MM.1S (cell line): ENCODE data around the gene KRTAP4-16.
"Not testable (repeated sequence)": the region's sequence is repeated elsewhere in the genome, so short reads cannot be mapped to it uniquely, and the experiment has no call there.

Experiments used
- DNase-seq: peaks from one replicate; pipeline ENCODE4 v3.0.0-alpha.2; 2015
- H2AFZ ChIP-seq: fragments of 300-600 bp; sonication (generic); 2 replicates; pipeline ENCODE4 v1.6.0; 2016; ENCODE audit warnings: antibody characterized with exemption, low read length
- H3F3A ChIP-seq: fragments of 300-600 bp; sonication (generic); 2 replicates; pipeline ENCODE4 v1.6.1; 2016; ENCODE audit warnings: mild to moderate bottlenecking, antibody characterized with exemption, low read length, moderate library complexity, mixed read lengths; ENCODE audit not compliant: insufficient read depth
- H3K27ac ChIP-seq: fragments of 300-600 bp; sonication (generic); 2 replicates; pipeline ENCODE4 v1.5.1; 2016; ENCODE audit warnings: mild to moderate bottlenecking, low read length
- H3K27me3 ChIP-seq: fragments of 300-600 bp; sonication (generic); replicated peaks from 2 replicates; pipeline ENCODE4 v1.6.0; 2016; ENCODE audit warnings: low read length; ENCODE audit not compliant: insufficient read depth
- H3K36me3 ChIP-seq: fragments of 300-600 bp; sonication (generic); replicated peaks from 2 replicates; pipeline ENCODE4 v1.6.1; 2016; ENCODE audit warnings: mild to moderate bottlenecking, low read length, mixed read lengths; ENCODE audit not compliant: insufficient read depth
- H3K4me1 ChIP-seq: fragments of 300-600 bp; sonication (generic); 2 replicates; pipeline ENCODE4 v1.6.1; 2016; ENCODE audit warnings: low read length, mixed read lengths
- H3K4me2 ChIP-seq: fragments of 300-600 bp; sonication (generic); 2 replicates; pipeline ENCODE4 v1.6.0; 2016; ENCODE audit warnings: low read depth, low read length
- H3K4me3 ChIP-seq: fragments of 300-600 bp; sonication (generic); 2 replicates; pipeline ENCODE4 v1.5.1; 2016; ENCODE audit warnings: low read length, mixed read lengths
- H3K79me2 ChIP-seq: fragments of 300-600 bp; sonication (generic); 2 replicates; pipeline ENCODE4 v1.6.1; 2016; ENCODE audit warnings: mixed run types, low read length, mixed read lengths
- H3K9ac ChIP-seq: fragments of 300-600 bp; sonication (generic); 2 replicates; pipeline ENCODE4 v1.6.1; 2016; ENCODE audit warnings: low read length, mixed read lengths
- H3K9me2 ChIP-seq: fragments of 300-600 bp; sonication (generic); replicated peaks from 2 replicates; pipeline ENCODE4 v1.6.1; 2016; ENCODE audit warnings: mild to moderate bottlenecking, low read length, mixed read lengths; ENCODE audit not compliant: insufficient read depth
- H3K9me3 ChIP-seq: fragments of 300-600 bp; sonication (generic); replicated peaks from 2 replicates; pipeline ENCODE4 v1.6.1; 2016; ENCODE audit warnings: mild to moderate bottlenecking, low read length, mixed read lengths; ENCODE audit not compliant: insufficient read depth
- H4K20me1 ChIP-seq: fragments of 300-600 bp; sonication (generic); 2 replicates; pipeline ENCODE4 v1.6.1; 2016; ENCODE audit warnings: mild to moderate bottlenecking, low read length, moderate library complexity, mixed read lengths; ENCODE audit not compliant: insufficient read depth
- EZH2 ChIP-seq: fragments of 300-600 bp; sonication (generic); optimal IDR thresholded peaks from 2 replicates; pipeline ENCODE3; 2017; ENCODE audit warnings: low read depth, mild to moderate bottlenecking, antibody characterized with exemption, low read length, mixed read lengths
- EZH2phosphoT487 ChIP-seq: fragments of 300-600 bp; sonication (generic); IDR thresholded peaks from 2 replicates; pipeline ENCODE4 v1.6.1; 2018; ENCODE audit warnings: antibody characterized with exemption, low read length
- TF ChIP-seq, protein P1 (sequence below): fragments of 300-600 bp; sonication (generic); IDR thresholded peaks from 2 replicates; pipeline ENCODE4 v1.5.1; 2016; ENCODE audit warnings: antibody characterized with exemption, low read length, mixed read lengths

The KRTAP4-16 gene

DNA sequence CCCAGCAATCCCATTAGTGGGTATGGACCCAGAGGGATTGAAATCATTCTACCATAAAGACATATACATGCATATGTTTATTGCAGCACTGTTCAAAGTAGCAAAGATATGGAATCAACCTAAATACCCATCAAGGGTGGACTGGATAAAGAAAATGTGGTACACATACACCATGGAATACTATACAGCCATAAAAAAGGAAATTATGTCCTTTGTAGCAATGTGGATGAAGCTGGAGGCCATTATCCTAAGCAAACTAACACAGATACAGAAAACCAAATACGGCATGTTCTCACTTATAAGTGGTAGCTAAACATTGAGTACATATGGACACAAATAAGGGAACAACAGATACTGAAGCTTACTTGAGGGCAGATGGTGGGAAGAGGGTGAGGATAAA, 44.5 kb downstream of the KRTAP4-16 start:
- H3K79me2 ChIP-seq = no peaks in the 10 kb centered on the region
- TF ChIP-seq EZH2 (no peak), EZH2phosphoT487 (no peak)
- TF ChIP-seq, protein P1, sequence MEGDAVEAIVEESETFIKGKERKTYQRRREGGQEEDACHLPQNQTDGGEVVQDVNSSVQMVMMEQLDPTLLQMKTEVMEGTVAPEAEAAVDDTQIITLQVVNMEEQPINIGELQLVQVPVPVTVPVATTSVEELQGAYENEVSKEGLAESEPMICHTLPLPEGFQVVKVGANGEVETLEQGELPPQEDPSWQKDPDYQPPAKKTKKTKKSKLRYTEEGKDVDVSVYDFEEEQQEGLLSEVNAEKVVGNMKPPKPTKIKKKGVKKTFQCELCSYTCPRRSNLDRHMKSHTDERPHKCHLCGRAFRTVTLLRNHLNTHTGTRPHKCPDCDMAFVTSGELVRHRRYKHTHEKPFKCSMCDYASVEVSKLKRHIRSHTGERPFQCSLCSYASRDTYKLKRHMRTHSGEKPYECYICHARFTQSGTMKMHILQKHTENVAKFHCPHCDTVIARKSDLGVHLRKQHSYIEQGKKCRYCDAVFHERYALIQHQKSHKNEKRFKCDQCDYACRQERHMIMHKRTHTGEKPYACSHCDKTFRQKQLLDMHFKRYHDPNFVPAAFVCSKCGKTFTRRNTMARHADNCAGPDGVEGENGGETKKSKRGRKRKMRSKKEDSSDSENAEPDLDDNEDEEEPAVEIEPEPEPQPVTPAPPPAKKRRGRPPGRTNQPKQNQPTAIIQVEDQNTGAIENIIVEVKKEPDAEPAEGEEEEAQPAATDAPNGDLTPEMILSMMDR = no peak
- no peaks in the 10 kb centered on the region for H3K9me2 ChIP-seq
- H3K27me3 ChIP-seq = no peaks in the 10 kb centered on the region
- no peak for DNase-seq
- no peak overlapping the region for H2AFZ ChIP-seq
- no peak overlapping the region for H3K4me3 ChIP-seq
- H3K36me3 ChIP-seq = no peaks in the 10 kb centered on the region
- H3K4me2 ChIP-seq = no peak overlapping the region
- no peaks in the 10 kb centered on the region for H3F3A ChIP-seq
- H3K27ac ChIP-seq = no peak overlapping the region
- no peaks in the 10 kb centered on the region for H3K9me3 ChIP-seq
- no peak overlapping the region for H3K9ac ChIP-seq
- no peaks in the 10 kb centered on the region for H3K4me1 ChIP-seq
- H4K20me1 ChIP-seq = no peaks in the 10 kb centered on the region

- not testable (repeated sequence) for H3K36me3 ChIP-seq, H3K27me3 ChIP-seq, H3K9me3 ChIP-seq, H3K27ac ChIP-seq, H3F3A ChIP-seq, H2AFZ ChIP-seq, H3K4me2 ChIP-seq, DNase-seq, H3K9ac ChIP-seq, H3K79me2 ChIP-seq, H3K4me1 ChIP-seq, H3K9me2 ChIP-seq, H3K4me3 ChIP-seq, H4K20me1 ChIP-seq
Measured at GRCh38 chr17:41055130-41055529, 46.9 kb downstream of the KRTAP4-16 start, which contains the start of gene KRTAP2-2. TSS of gene KRTAP2-2 (minus strand) at chr17:41055230. CDS start at chr17:41055211, 19 bp downstream.

GRCh38 chr17:41054556-41054955, 47.5 kb downstream of the KRTAP4-16 start:
- H3K27ac ChIP-seq, H3K36me3 ChIP-seq: not testable (repeated sequence)

DNA sequence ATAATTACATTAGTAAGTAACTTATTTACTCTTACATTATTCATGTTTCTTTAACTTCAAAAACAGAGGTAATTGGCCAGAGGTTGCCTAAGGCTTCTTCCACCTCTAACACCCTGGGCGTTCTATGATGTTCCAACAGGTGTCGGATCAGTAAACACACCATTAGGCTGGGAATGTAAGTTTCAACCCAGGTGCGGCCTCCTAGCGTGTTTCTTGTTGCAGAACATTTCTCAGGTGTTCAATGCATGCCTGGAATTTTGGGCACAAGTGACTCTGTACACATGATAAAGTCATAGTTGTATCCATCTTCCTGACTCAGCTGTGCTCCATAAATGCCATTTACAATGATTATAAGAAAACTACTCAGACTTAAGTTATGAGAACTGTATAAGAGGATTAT, 48.0 kb downstream of the KRTAP4-16 start:
- Histone ChIP-seq H3K9ac (no peak overlapping the region), H3K4me2 (no peak overlapping the region), H3K9me3 (no peaks in the 10 kb centered on the region), H3K79me2 (no peaks in the 10 kb centered on the region), H3K36me3 (no peaks in the 10 kb centered on the region), H3K27me3 (no peaks in the 10 kb centered on the region), H3K4me3 (no peak overlapping the region), H3K27ac (no peak overlapping the region), H4K20me1 (no peaks in the 10 kb centered on the region), H2AFZ (no peak overlapping the region), H3K4me1 (no peaks in the 10 kb centered on the region), H3K9me2 (no peaks in the 10 kb centered on the region), H3F3A (no peaks in the 10 kb centered on the region)
- no peak for DNase-seq
- no peak for TF ChIP-seq EZH2phosphoT487
- TF ChIP-seq EZH2 = no peak
- TF ChIP-seq, protein P1 = no peak

More at GRCh38 chr17:41054556-41054955, 47.5 kb downstream of the KRTAP4-16 start:
- H4K20me1 ChIP-seq, H3K9ac ChIP-seq, H3K4me2 ChIP-seq, H3F3A ChIP-seq, H3K27me3 ChIP-seq, H3K4me1 ChIP-seq, H3K9me3 ChIP-seq, H2AFZ ChIP-seq, H3K79me2 ChIP-seq, H3K4me3 ChIP-seq, H3K9me2 ChIP-seq, DNase-seq: not testable (repeated sequence)
